SK-N-MC (cell line): Measurements from ENCODE around the gene RPS2.

Experiments used
- DNase-seq: peaks from one replicate; pipeline ENCODE4 v3.0.0-alpha.2; 2011; ENCODE audit warnings: low read depth, low spot score
- H3K27ac ChIP-seq: fragments of 200-600 bp; sonication (generic); 2 replicates; pipeline ENCODE4 v1.5.1; 2016; ENCODE audit warnings: mixed run types
- H3K36me3 ChIP-seq: fragments of 200-600 bp; sonication (generic); 2 replicates; pipeline ENCODE4 v1.6.1; 2017; ENCODE audit warnings: antibody characterized with exemption, low read length, mixed read lengths; ENCODE audit not compliant: insufficient read depth
- H3K4me3 ChIP-seq: fragments of 200-600 bp; sonication (generic); 2 replicates; pipeline ENCODE4 v1.5.1; 2016
- H3K9ac ChIP-seq: fragments of 200-600 bp; sonication (generic); 2 replicates; pipeline ENCODE4 v1.8.0; 2017; ENCODE audit warnings: mixed run types, mixed read lengths; ENCODE audit not compliant: insufficient read length
- H3K9me3 ChIP-seq: fragments of 200-600 bp; sonication (generic); 2 replicates; pipeline ENCODE4 v1.6.1; 2017; ENCODE audit warnings: low read depth, mild to moderate bottlenecking, antibody characterized with exemption, low read length, moderate library complexity, mixed read lengths
- EZH2 ChIP-seq: fragments of 200-600 bp; sonication (generic); IDR thresholded peaks from one replicate; pipeline ENCODE4 v1.6.1; 2017; ENCODE audit warnings: antibody characterized with exemption
- FOXP2 ChIP-seq: optimal IDR thresholded peaks from 2 replicates; pipeline ENCODE3; 2011; ENCODE audit warnings: mild to moderate bottlenecking, moderate library complexity; ENCODE audit not compliant: insufficient read depth; ENCODE audit errors: extremely low read length, control extremely low read depth
- POLR2AphosphoS5 ChIP-seq: IDR thresholded peaks from 2 replicates; pipeline ENCODE4 v1.6.1; 2012; ENCODE audit warnings: mild to moderate bottlenecking, low read depth, low read length, borderline replicate concordance

RPS2 gene

DNA sequence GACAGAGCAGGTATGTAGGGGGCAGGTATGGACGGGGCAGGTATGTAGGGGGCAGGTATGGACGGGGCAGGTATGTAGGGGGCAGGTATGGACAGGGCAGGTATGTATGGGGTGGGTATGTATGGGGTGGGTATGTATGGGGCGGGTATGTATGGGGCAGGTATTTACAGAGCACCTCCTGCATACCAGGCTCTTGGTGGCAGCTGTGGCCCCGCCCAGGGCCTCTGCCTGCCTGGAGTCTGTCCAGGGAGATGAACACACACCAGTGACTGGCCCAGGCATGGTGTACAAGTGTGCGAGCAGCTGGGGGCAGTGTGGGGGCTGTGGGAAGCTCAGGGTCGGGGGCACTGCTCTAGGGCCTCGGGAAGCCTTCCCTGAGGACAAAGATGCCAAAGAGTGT lies 14.6 kb downstream of the RPS2 start:
- TF ChIP-seq FOXP2 (no peak), EZH2 (no peak), POLR2AphosphoS5 (no peak)
- DNase-seq = no peak
- no peaks in the 10 kb centered on the region for H3K9me3 ChIP-seq
- no peaks in the 10 kb centered on the region for H3K36me3 ChIP-seq
- no peak overlapping the region for H3K9ac ChIP-seq
- H3K27ac ChIP-seq = no peak overlapping the region
- no peak overlapping the region for H3K4me3 ChIP-seq

DNA sequence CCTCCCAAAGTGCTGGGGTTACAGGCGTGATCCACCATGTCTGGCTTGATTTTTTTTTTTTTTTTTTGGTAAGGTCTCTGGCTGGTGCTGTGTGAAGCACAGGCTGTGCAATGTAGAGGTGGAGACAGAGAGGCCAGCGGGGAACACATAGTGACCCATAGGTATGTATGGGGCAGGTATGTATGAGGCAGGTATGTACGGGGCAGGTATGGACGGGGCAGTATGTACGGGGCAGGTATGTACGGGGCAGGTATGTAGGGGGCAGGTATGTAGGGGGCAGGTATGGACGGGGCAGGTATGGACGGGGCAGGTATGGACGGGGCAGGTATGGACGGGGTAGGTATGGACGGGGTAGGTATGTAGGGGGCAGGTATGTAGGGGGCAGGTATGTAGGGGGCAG lies 15.1 kb downstream of the RPS2 start:
- H3K9ac ChIP-seq = no peak overlapping the region
- no peaks in the 10 kb centered on the region for H3K36me3 ChIP-seq
- no peak for TF ChIP-seq FOXP2
- TF ChIP-seq POLR2AphosphoS5 = no peak
- TF ChIP-seq EZH2 = no peak
- no peak overlapping the region for H3K4me3 ChIP-seq
- no peaks in the 10 kb centered on the region for H3K9me3 ChIP-seq
- no peak overlapping the region for H3K27ac ChIP-seq
- DNase-seq = no peak

DNA sequence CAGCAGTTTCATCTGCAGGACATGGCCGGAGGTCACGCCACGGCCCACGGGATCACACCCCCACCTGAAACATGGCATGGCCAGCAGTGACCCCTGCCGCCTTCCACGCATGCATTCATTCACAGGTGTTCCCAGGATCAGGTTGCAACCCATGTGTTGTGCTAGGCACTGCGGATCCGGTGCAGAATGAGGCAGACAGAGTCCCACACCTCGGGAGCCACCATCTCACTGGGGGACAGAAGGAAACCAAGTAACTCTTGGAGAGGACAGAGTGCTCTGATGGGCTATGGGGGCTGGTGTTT lies 17.3 kb downstream of the RPS2 start:
- no peak for TF ChIP-seq POLR2AphosphoS5
- no peak for TF ChIP-seq FOXP2
- TF ChIP-seq EZH2 = no peak
- H3K9me3 ChIP-seq = no peaks in the 10 kb centered on the region
- no peak overlapping the region for H3K4me3 ChIP-seq
- no peak for DNase-seq
- H3K9ac ChIP-seq = no peak overlapping the region
- H3K36me3 ChIP-seq = no peaks in the 10 kb centered on the region
- no peak overlapping the region for H3K27ac ChIP-seq

DNA sequence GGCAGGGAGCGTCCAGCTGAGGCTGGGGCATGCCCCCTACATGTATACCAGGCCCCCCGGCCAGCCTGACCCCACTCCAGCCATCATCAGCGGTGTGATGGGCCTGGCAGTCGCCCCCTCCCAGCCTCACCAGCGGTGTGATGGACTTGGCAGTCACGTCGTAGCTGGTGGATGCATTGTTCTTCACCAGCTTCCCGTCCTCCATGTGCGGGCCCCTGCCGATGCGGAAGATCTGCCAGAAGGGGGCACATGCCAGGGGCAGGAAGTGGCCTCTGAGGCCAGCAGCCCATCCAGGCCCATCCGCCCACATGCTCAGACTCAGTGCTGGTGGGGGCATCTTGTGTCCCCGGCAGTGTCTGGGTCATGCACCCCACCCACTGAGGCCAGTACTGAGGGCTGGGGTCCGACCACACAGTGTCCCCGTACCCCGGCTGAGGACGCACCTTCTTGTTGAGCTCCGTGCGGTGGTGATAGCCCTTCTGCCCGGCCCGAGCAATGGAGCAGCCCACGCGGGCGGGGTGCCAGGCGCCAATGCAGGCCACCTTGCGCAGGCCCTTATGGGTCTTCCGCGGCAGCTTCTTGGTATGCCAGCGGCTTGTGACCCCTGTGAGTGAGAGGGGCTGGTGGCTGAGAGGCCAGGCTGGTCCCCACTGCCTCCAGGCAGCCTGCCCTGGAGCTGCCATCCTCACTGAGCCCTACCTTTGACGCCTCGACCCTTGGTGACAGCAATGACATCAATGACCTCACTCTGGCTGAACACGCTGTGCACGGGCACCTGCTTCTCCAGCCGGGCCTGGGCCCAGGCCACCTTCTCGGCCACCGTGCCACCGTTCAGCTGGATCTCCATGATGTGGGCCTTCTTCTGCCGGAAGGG lies 17.9 kb downstream of the RPS2 start:
- Histone ChIP-seq H3K9ac (no peak overlapping the region), H3K27ac (no peak overlapping the region), H3K9me3 (no peaks in the 10 kb centered on the region), H3K4me3 (no peak overlapping the region), H3K36me3 (no peaks in the 10 kb centered on the region)
- TF ChIP-seq EZH2 = no peak
- no peak for DNase-seq

DNA sequence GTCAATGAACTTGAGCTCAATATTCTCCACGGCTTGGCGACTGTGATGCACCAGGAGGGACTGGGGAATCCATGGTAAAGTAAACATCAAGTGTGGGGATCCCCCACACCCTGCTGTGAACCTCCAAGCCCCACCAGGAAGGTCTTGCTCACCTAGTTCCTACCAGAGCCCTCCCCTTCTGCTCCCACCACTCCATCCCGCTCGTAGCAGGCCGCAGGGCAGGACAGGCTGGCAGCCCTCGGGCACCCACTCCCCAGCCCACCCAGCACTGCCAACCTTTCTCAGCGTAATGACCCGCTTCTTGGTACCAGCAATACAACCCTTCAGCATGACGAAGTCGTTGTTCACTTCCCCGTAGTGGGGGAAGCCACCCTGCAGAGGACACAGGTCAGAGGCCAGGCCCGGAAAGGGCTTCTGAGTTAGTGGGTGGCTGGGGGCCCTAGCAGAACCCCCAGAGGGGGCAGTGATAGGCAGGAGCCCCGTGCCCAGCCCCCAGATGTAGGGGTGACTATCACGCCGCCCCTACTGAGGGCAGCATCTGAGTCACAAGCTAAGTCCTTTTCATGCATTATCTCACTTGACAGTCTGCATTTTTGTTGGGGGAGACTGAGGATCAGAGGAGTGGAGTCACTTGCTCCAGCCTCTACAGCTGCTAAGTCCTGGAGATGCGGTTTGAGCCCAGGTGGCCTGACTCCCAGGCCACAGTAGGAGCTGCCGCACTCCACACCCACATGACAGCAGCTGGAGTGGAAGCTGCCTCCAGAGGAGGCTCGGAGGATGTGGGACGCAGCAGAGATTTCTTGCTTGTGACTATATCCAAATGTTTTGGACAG lies 18.9 kb downstream of the RPS2 start:
- no peak overlapping the region for H3K9ac ChIP-seq
- no peak overlapping the region for H3K4me3 ChIP-seq
- TF ChIP-seq POLR2AphosphoS5 = no peak
- no peak for TF ChIP-seq FOXP2
- TF ChIP-seq EZH2 = no peak
- no peaks in the 10 kb centered on the region for H3K9me3 ChIP-seq
- no peak overlapping the region for H3K27ac ChIP-seq
- no peak for DNase-seq
- H3K36me3 ChIP-seq = no peaks in the 10 kb centered on the region

DNA sequence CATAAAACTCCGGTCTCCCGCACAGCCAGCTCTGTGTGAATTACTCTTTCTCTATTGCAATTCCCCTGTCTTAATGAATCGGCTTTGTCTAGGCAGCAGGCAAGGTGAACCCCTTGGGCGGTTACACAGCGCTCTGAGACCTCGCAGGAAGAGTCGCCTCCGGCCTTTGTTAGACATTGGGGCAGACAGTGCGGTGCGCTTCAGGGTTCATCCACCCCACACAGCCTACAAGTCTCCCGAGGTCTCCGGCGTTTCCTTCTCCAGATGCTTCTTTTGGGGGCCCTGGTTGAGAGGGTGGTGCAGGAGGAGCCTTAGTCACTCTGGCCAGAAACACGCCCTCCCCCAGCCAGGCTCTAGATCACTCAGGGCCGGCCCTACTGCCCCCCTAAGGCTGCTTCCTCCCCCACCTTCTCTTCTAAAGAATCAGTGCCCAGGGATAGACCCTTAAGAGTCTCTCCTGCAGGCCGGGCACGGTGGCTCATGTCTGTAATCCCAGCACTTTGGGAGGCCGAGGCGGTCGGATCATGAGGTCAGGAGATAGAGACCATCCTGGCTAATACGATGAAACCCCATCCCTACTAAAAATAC lies 19.9 kb downstream of the RPS2 start:
- Histone ChIP-seq H3K9me3 (no peaks in the 10 kb centered on the region), H3K4me3 (no peak overlapping the region), H3K9ac (no peak overlapping the region), H3K36me3 (no peaks in the 10 kb centered on the region), H3K27ac (no peak overlapping the region)
- no peak for DNase-seq
- TF ChIP-seq POLR2AphosphoS5 = no peak
- TF ChIP-seq FOXP2 = no peak
- TF ChIP-seq EZH2 = no peak

DNA sequence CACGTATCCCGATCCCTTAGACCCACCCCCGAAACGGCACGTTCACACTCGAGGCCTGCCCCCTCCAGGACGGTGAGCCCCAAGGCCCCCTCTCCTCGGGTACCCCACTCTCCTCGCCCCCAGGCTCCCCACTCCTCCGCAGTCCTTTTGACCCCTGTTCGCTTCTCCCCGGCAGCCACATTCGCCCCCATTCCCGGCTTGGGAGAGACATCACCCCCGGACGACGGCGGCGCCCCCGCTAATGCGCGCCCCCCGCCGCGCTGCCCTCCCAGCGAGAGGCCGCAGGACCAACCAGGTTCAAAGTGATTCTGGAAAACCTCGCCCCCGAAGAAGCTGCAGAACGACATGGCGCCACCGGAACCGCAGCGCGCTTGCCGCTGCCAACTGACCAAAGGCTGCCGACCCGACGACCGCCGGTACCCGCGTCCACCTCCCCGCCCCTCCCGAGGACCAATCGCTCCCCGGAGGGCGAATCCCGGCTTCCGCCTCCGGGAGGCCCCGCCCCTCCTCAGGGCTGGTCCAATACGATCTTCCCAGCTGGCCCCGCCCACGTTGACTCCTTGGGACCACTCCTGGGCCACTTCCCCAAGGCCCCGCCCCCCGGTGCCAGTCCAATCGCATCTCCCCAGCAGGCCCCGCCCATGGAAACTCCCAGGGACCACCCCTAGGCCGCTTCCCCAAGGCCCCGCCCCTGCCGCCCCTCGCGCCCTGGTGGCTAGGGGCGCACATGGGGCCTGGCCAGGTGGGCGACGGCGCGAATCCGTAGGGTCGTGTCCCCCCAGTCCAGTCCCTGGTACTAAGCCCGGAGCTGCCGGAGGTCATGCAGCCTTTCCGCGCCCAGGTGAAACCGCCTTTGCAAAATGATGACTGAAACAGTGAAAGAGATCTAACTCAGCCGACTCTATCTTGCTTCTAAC lies 21.6 kb downstream of the RPS2 start, which contains the start of gene MSRB1:
Gene MSRB1 (minus strand): TSS at position 390 of the 917 bp plus-strand sequence. CDS start 43 bp downstream, at position 347.
- no peaks in the 10 kb centered on the region for H3K9me3 ChIP-seq
- no peaks in the 10 kb centered on the region; the same call in 1 of the 2 replicates for H3K36me3 ChIP-seq
- H3K4me3 ChIP-seq = peak within 1 kb of the TSS; percentile 96
- no peak for TF ChIP-seq FOXP2
- peak; percentile 68; the same call in 1 of the 2 replicates for TF ChIP-seq POLR2AphosphoS5
- H3K9ac ChIP-seq = peak within 1 kb of the TSS; percentile 77
- DNase-seq = peak; percentile 83
- H3K27ac ChIP-seq = peak within 1 kb of the TSS; percentile 17; the same call in 1 of the 2 replicates
